Trophoblast cell (in vitro differentiated cells and primary cell): ENCODE data around the gene BCAP31.
"Not testable (repeated sequence)": the region's sequence is repeated elsewhere in the genome, so short reads cannot be mapped to it uniquely, and the experiment has no call there.

Experiments used
- DNase-seq, 2 donors: peaks; one replicate each; pipeline ENCODE4 v3.0.0-alpha.2; 2016
- H2AFZ ChIP-seq: 2 replicates; pipeline ENCODE4 v1.6.1; 2013; ENCODE audit warnings: low read length, moderate library complexity, mild to moderate bottlenecking; ENCODE audit not compliant: insufficient read depth, poor library complexity
- H2AK5ac ChIP-seq: 2 replicates; pipeline ENCODE4 v1.6.1; 2013; ENCODE audit warnings: mild to moderate bottlenecking, low read length
- H2BK120ac ChIP-seq: 2 replicates; pipeline ENCODE4 v1.6.1; 2013; ENCODE audit warnings: low read length, mild to moderate bottlenecking, moderate library complexity; ENCODE audit not compliant: insufficient read depth, poor library complexity
- H2BK12ac ChIP-seq: 2 replicates; pipeline ENCODE4 v1.6.1; 2013; ENCODE audit warnings: mild to moderate bottlenecking, low read length, moderate library complexity
- H2BK5ac ChIP-seq: 2 replicates; pipeline ENCODE4 v1.6.1; 2013; ENCODE audit warnings: low read length, low read depth, moderate library complexity, mild to moderate bottlenecking; ENCODE audit not compliant: poor library complexity
- H3K14ac ChIP-seq: 2 replicates; pipeline ENCODE4 v1.6.1; 2013; ENCODE audit warnings: mild to moderate bottlenecking, low read length
- H3K18ac ChIP-seq: 2 replicates; pipeline ENCODE4 v1.6.1; 2013; ENCODE audit warnings: mild to moderate bottlenecking, low read length
- H3K23ac ChIP-seq: 2 replicates; pipeline ENCODE4 v1.6.1; 2013; ENCODE audit warnings: low read length
- H3K27ac ChIP-seq: 2 replicates; pipeline ENCODE4 v1.5.1; 2013; ENCODE audit warnings: low read depth, mild to moderate bottlenecking, inconsistent platforms, low read length, moderate library complexity
- H3K27me3 ChIP-seq: 2 replicates; pipeline ENCODE4 v1.6.1; 2013; ENCODE audit warnings: inconsistent platforms, mild to moderate bottlenecking, low read length, moderate library complexity; ENCODE audit not compliant: insufficient read depth
- H3K36me3 ChIP-seq, 2 experiments: 1 replicate in 1 of 2; 2 replicates in 1 of 2; pipeline ENCODE4 v1.6.1; 2013; ENCODE audit warnings: low read length in 2 of 2, mild to moderate bottlenecking in 2 of 2, moderate library complexity in 1 of 2; ENCODE audit not compliant: insufficient read depth in 2 of 2, control insufficient read depth in 1 of 2
- H3K4ac ChIP-seq: 2 replicates; pipeline ENCODE4 v1.6.1; 2013; ENCODE audit warnings: low read depth, mild to moderate bottlenecking, low read length, moderate library complexity
- H3K4me1 ChIP-seq, 2 experiments: 1 replicate in 1 of 2; 2 replicates in 1 of 2; pipeline ENCODE4 v1.6.1; 2013; ENCODE audit warnings: low read length in 2 of 2, mild to moderate bottlenecking in 2 of 2, moderate library complexity in 1 of 2; ENCODE audit not compliant: insufficient read depth in 2 of 2, control insufficient read depth in 1 of 2
- H3K4me2 ChIP-seq: 2 replicates; pipeline ENCODE4 v1.6.1; 2013; ENCODE audit warnings: inconsistent platforms, mild to moderate bottlenecking, low read length, moderate library complexity
- H3K4me3 ChIP-seq: 2 replicates; pipeline ENCODE4 v1.5.1; 2013; ENCODE audit warnings: mild to moderate bottlenecking, low read depth, low read length, inconsistent platforms
- H3K79me1 ChIP-seq: one replicate; pipeline ENCODE4 v1.6.1; 2013; ENCODE audit warnings: low read length
- H3K79me2 ChIP-seq: 2 replicates; pipeline ENCODE4 v1.6.1; 2013; ENCODE audit warnings: low read length, mild to moderate bottlenecking; ENCODE audit not compliant: control insufficient read depth, insufficient read depth, poor library complexity
- H3K9ac ChIP-seq: 2 replicates; pipeline ENCODE4 v1.6.1; 2013; ENCODE audit warnings: mild to moderate bottlenecking, low read length
- H3K9me3 ChIP-seq: 2 replicates; pipeline ENCODE4 v1.6.1; 2013; ENCODE audit warnings: low read depth, mild to moderate bottlenecking, control low read depth, inconsistent platforms, low read length; ENCODE audit not compliant: insufficient read depth
- H4K12ac ChIP-seq: 2 replicates; pipeline ENCODE4 v1.6.1; 2013; ENCODE audit warnings: low read depth, mild to moderate bottlenecking, low read length, moderate library complexity
- H4K8ac ChIP-seq: 2 replicates; pipeline ENCODE4 v1.6.1; 2013; ENCODE audit warnings: low read depth, mild to moderate bottlenecking, low read length, moderate library complexity
- H4K91ac ChIP-seq: one replicate; pipeline ENCODE4 v1.6.1; 2013; ENCODE audit warnings: low read depth, mild to moderate bottlenecking, low read length, moderate library complexity
- WGBS: extraction: QIAGEN DNeasy Blood & Tissue Kit; methylation state at CpG from one replicate; pipeline ENCODE4 v1.1.7; 2013; ENCODE audit warnings: missing lambda C conversion rate; ENCODE audit not compliant: insufficient read length, insufficient coverage; ENCODE audit errors: extremely low coverage; 5-methylcytosine and 5-hydroxymethylcytosine counted together

Gene BCAP31

GRCh38 chrX:153732401-153732800, 8.2 kb upstream of the BCAP31 start:
- Histone ChIP-seq H4K91ac (no peak overlapping the region), H2BK5ac (no peak overlapping the region), H4K12ac (no peak overlapping the region), H3K79me1 (peaks cover 6% of the 10 kb centered on the region), H2AFZ (no peak overlapping the region), H3K4ac (no peak overlapping the region), H3K4me2 (no peak overlapping the region), H3K23ac (no peak overlapping the region), H4K8ac (no peak overlapping the region), H2BK12ac (no peak overlapping the region), H3K18ac (no peak overlapping the region), H3K9ac (no peak overlapping the region), H3K4me1 (peaks cover 2% of the 10 kb centered on the region in 2 experiments), H3K36me3 (peaks cover 4 to 7% of the 10 kb centered on the region in 2 experiments), H3K14ac (no peak overlapping the region), H3K4me3 (no peak overlapping the region), H3K27ac (no peak overlapping the region), H3K79me2 (no peaks in the 10 kb centered on the region), H2BK120ac (no peak overlapping the region), H3K27me3 (no peaks in the 10 kb centered on the region), H2AK5ac (no peak overlapping the region), H3K9me3 (peaks cover 4% of the 10 kb centered on the region)
- no CpG with 5 or more reads among the region's 14 CpGs for WGBS
- peak; percentile 75 to 79 for DNase-seq

- Histone ChIP-seq H3K4ac (no peak overlapping the region), H3K4me1 (peaks cover 8% of the 10 kb centered on the region in 2 experiments), H2BK120ac (no peak overlapping the region), H3K79me2 (no peaks in the 10 kb centered on the region), H3K27me3 (no peaks in the 10 kb centered on the region), H3K14ac (no peak overlapping the region), H4K91ac (no peak overlapping the region), H3K79me1 (peaks cover 11% of the 10 kb centered on the region), H3K9ac (no peak overlapping the region), H2AK5ac (no peak overlapping the region), H2BK12ac (no peak overlapping the region), H3K9me3 (no peaks in the 10 kb centered on the region), H4K8ac (no peak overlapping the region), H2BK5ac (no peak overlapping the region), H3K4me3 (no peak overlapping the region), H3K36me3 (peaks cover 2 to 4% of the 10 kb centered on the region in 2 experiments), H3K4me2 (no peak overlapping the region), H2AFZ (no peak overlapping the region), H3K27ac (no peak overlapping the region), H3K23ac (no peak overlapping the region), H3K18ac (no peak overlapping the region), H4K12ac (no peak overlapping the region)
- no CpG with 5 or more reads among the region's 3 CpGs for WGBS
- no peak for DNase-seq
Measured at GRCh38 chrX:153731845-153732215, 7.6 kb upstream of the BCAP31 start.

GRCh38 chrX:153731117-153731844, 7.1 kb upstream of the BCAP31 start:
- H3K18ac ChIP-seq = no peak overlapping the region
- no peak overlapping the region for H3K27ac ChIP-seq
- peaks cover under 1% of the 10 kb centered on the region for H3K79me2 ChIP-seq
- no peak overlapping the region for H2AK5ac ChIP-seq
- peaks cover 10 to 11% of the 10 kb centered on the region in 2 experiments for H3K4me1 ChIP-seq
- no peak overlapping the region for H3K4ac ChIP-seq
- H3K14ac ChIP-seq = no peak overlapping the region
- H2AFZ ChIP-seq = no peak overlapping the region
- H3K4me2 ChIP-seq = no peak overlapping the region
- H3K4me3 ChIP-seq = no peak overlapping the region
- H3K27me3 ChIP-seq = no peaks in the 10 kb centered on the region
- H2BK120ac ChIP-seq = no peak overlapping the region
- H4K91ac ChIP-seq = no peak overlapping the region
- no peaks in the 10 kb centered on the region for H3K36me3 ChIP-seq
- no peak overlapping the region for H2BK5ac ChIP-seq
- no peak overlapping the region for H2BK12ac ChIP-seq
- WGBS = no CpG with 5 or more reads among the region's 6 CpGs
- H4K8ac ChIP-seq = no peak overlapping the region
- no peak overlapping the region for H3K9ac ChIP-seq
- H4K12ac ChIP-seq = no peak overlapping the region
- H3K79me1 ChIP-seq = peaks cover 14% of the 10 kb centered on the region
- peak; percentile 29 to 77 for DNase-seq
- H3K23ac ChIP-seq = no peak overlapping the region
- H3K9me3 ChIP-seq = no peaks in the 10 kb centered on the region

GRCh38 chrX:153730115-153730514, 5.9 kb upstream of the BCAP31 start:
- H3K79me2 ChIP-seq, H3K4me2 ChIP-seq, H2AK5ac ChIP-seq, H3K9ac ChIP-seq, H4K12ac ChIP-seq, H2AFZ ChIP-seq, H3K14ac ChIP-seq, H2BK5ac ChIP-seq, H3K23ac ChIP-seq, H3K4me3 ChIP-seq, DNase-seq, H4K91ac ChIP-seq, H3K27me3 ChIP-seq, H2BK120ac ChIP-seq, H3K4ac ChIP-seq, H3K18ac ChIP-seq, H3K27ac ChIP-seq, H3K36me3 ChIP-seq, H4K8ac ChIP-seq, H2BK12ac ChIP-seq, H3K9me3 ChIP-seq: not testable (repeated sequence)
- WGBS = no CpG with 5 or more reads among the region's 23 CpGs
- Histone ChIP-seq H3K79me1 (peaks cover 25% of the 10 kb centered on the region), H3K4me1 (peaks cover 22 to 23% of the 10 kb centered on the region in 2 experiments)
